Trophoblast cell (in vitro differentiated cells and primary cell): Measurements from ENCODE around the gene NRXN3.

Source experiments
- DNase-seq, 2 donors: peaks; one replicate each; pipeline ENCODE4 v3.0.0-alpha.2; 2016
- H2AFZ ChIP-seq: 2 replicates; pipeline ENCODE4 v1.6.1; 2013; ENCODE audit warnings: low read length, moderate library complexity, mild to moderate bottlenecking; ENCODE audit not compliant: insufficient read depth, poor library complexity
- H2AK5ac ChIP-seq: 2 replicates; pipeline ENCODE4 v1.6.1; 2013; ENCODE audit warnings: mild to moderate bottlenecking, low read length
- H2BK120ac ChIP-seq: 2 replicates; pipeline ENCODE4 v1.6.1; 2013; ENCODE audit warnings: low read length, mild to moderate bottlenecking, moderate library complexity; ENCODE audit not compliant: insufficient read depth, poor library complexity
- H2BK12ac ChIP-seq: 2 replicates; pipeline ENCODE4 v1.6.1; 2013; ENCODE audit warnings: mild to moderate bottlenecking, low read length, moderate library complexity
- H2BK5ac ChIP-seq: 2 replicates; pipeline ENCODE4 v1.6.1; 2013; ENCODE audit warnings: low read length, low read depth, moderate library complexity, mild to moderate bottlenecking; ENCODE audit not compliant: poor library complexity
- H3K14ac ChIP-seq: 2 replicates; pipeline ENCODE4 v1.6.1; 2013; ENCODE audit warnings: mild to moderate bottlenecking, low read length
- H3K18ac ChIP-seq: 2 replicates; pipeline ENCODE4 v1.6.1; 2013; ENCODE audit warnings: mild to moderate bottlenecking, low read length
- H3K23ac ChIP-seq: 2 replicates; pipeline ENCODE4 v1.6.1; 2013; ENCODE audit warnings: low read length
- H3K27ac ChIP-seq: 2 replicates; pipeline ENCODE4 v1.5.1; 2013; ENCODE audit warnings: low read depth, mild to moderate bottlenecking, inconsistent platforms, low read length, moderate library complexity
- H3K27me3 ChIP-seq: 2 replicates; pipeline ENCODE4 v1.6.1; 2013; ENCODE audit warnings: inconsistent platforms, mild to moderate bottlenecking, low read length, moderate library complexity; ENCODE audit not compliant: insufficient read depth
- H3K36me3 ChIP-seq, 2 experiments: 1 replicate in 1 of 2; 2 replicates in 1 of 2; pipeline ENCODE4 v1.6.1; 2013; ENCODE audit warnings: low read length in 2 of 2, mild to moderate bottlenecking in 2 of 2, moderate library complexity in 1 of 2; ENCODE audit not compliant: insufficient read depth in 2 of 2, control insufficient read depth in 1 of 2
- H3K4ac ChIP-seq: 2 replicates; pipeline ENCODE4 v1.6.1; 2013; ENCODE audit warnings: low read depth, mild to moderate bottlenecking, low read length, moderate library complexity
- H3K4me1 ChIP-seq, 2 experiments: 1 replicate in 1 of 2; 2 replicates in 1 of 2; pipeline ENCODE4 v1.6.1; 2013; ENCODE audit warnings: low read length in 2 of 2, mild to moderate bottlenecking in 2 of 2, moderate library complexity in 1 of 2; ENCODE audit not compliant: insufficient read depth in 2 of 2, control insufficient read depth in 1 of 2
- H3K4me2 ChIP-seq: 2 replicates; pipeline ENCODE4 v1.6.1; 2013; ENCODE audit warnings: inconsistent platforms, mild to moderate bottlenecking, low read length, moderate library complexity
- H3K4me3 ChIP-seq: 2 replicates; pipeline ENCODE4 v1.5.1; 2013; ENCODE audit warnings: mild to moderate bottlenecking, low read depth, low read length, inconsistent platforms
- H3K79me1 ChIP-seq: one replicate; pipeline ENCODE4 v1.6.1; 2013; ENCODE audit warnings: low read length
- H3K79me2 ChIP-seq: 2 replicates; pipeline ENCODE4 v1.6.1; 2013; ENCODE audit warnings: low read length, mild to moderate bottlenecking; ENCODE audit not compliant: control insufficient read depth, insufficient read depth, poor library complexity
- H3K9ac ChIP-seq: 2 replicates; pipeline ENCODE4 v1.6.1; 2013; ENCODE audit warnings: mild to moderate bottlenecking, low read length
- H3K9me3 ChIP-seq: 2 replicates; pipeline ENCODE4 v1.6.1; 2013; ENCODE audit warnings: low read depth, mild to moderate bottlenecking, control low read depth, inconsistent platforms, low read length; ENCODE audit not compliant: insufficient read depth
- H4K12ac ChIP-seq: 2 replicates; pipeline ENCODE4 v1.6.1; 2013; ENCODE audit warnings: low read depth, mild to moderate bottlenecking, low read length, moderate library complexity
- H4K8ac ChIP-seq: 2 replicates; pipeline ENCODE4 v1.6.1; 2013; ENCODE audit warnings: low read depth, mild to moderate bottlenecking, low read length, moderate library complexity
- H4K91ac ChIP-seq: one replicate; pipeline ENCODE4 v1.6.1; 2013; ENCODE audit warnings: low read depth, mild to moderate bottlenecking, low read length, moderate library complexity
- WGBS: extraction: QIAGEN DNeasy Blood & Tissue Kit; methylation state at CpG from one replicate; pipeline ENCODE4 v1.1.7; 2013; ENCODE audit warnings: missing lambda C conversion rate; ENCODE audit not compliant: insufficient read length, insufficient coverage; ENCODE audit errors: extremely low coverage; 5-methylcytosine and 5-hydroxymethylcytosine counted together

NRXN3 gene

DNA sequence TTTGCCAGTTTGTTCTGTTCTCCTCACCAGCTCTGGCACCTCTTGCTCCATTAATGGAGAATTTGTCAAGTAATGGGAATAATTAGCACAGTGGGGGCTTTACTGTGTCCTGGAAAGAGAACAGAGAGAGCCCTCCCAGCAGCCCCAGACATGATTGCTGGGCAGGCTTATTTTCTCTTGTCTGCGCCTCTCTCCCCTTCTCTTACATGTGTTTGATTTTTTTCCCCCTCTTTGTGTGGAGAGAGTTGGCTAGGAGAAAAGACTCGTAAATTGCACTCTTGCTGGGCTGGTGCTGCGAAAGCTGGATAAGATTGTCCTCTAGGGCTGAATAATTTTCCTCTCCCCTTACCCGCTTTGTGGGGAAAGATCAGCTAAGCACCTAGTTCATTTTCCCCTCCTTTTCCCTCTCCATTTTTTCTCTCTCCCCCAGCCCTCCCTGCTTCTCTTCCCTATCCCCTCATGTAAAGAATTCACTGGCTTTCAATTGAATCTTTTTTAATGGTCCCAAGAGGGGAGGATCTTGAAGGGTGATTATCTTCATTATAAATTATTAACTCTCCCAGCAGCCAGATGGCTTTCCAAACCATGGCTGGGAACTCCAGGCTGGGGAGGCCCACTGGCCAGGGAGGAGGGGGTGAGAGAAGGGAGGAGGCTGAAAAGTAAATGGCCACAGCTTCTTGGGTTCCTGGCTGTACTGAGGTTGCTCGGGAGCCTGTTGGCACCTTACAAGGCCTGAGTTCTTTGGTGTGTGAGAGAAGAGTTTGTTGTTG lies 62.2 kb downstream of the NRXN3 start:
- H3K79me2 ChIP-seq = no peaks in the 10 kb centered on the region
- H3K4me2 ChIP-seq = no peak overlapping the region
- H3K4ac ChIP-seq = no peak overlapping the region
- no peak overlapping the region for H3K9ac ChIP-seq
- no peaks in the 10 kb centered on the region for H3K9me3 ChIP-seq
- H3K4me1 ChIP-seq = no peaks in the 10 kb centered on the region
- H3K27me3 ChIP-seq = no peaks in the 10 kb centered on the region
- no peak overlapping the region for H3K14ac ChIP-seq
- H4K12ac ChIP-seq = no peak overlapping the region
- no peak overlapping the region for H2AK5ac ChIP-seq
- H3K4me3 ChIP-seq = no peak overlapping the region
- no peak overlapping the region for H3K18ac ChIP-seq
- H4K91ac ChIP-seq = no peak overlapping the region
- no peak overlapping the region for H2AFZ ChIP-seq
- WGBS = no CpG with 5 or more reads among the region's 5 CpGs
- H3K27ac ChIP-seq = no peak overlapping the region
- H2BK120ac ChIP-seq = no peak overlapping the region
- H2BK12ac ChIP-seq = no peak overlapping the region
- no peak overlapping the region for H3K23ac ChIP-seq
- no peaks in the 10 kb centered on the region for H3K36me3 ChIP-seq
- no peak overlapping the region for H4K8ac ChIP-seq
- no peak for DNase-seq
- no peak overlapping the region for H2BK5ac ChIP-seq
- H3K79me1 ChIP-seq = no peaks in the 10 kb centered on the region

DNA sequence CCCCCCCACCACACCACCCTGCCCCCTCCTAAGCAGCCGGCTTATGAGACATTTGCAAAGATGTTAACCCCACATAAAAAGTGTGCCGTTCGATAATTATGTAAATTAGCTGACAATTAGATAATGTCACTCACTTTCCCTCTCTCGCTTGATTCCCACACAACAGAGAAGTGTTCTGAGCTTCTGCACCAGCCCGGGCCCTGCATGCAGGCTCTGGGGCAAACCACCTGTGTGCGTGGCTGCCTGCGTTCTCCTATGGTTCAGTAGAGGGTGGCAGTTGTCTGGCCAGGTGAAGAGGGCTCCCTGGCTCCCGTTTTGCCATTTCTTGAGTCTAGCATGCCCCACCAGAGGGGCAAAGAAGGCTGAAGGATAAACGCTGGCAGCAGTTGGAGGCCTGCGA lies 68.0 kb downstream of the NRXN3 start:
- Histone ChIP-seq H3K4me1 (no peaks in the 10 kb centered on the region), H3K27ac (no peak overlapping the region), H3K23ac (no peak overlapping the region), H3K18ac (no peak overlapping the region), H4K12ac (no peak overlapping the region), H2BK12ac (no peak overlapping the region), H2AK5ac (no peak overlapping the region), H2AFZ (no peak overlapping the region), H3K4me3 (no peak overlapping the region), H3K4ac (no peak overlapping the region), H3K36me3 (no peaks in the 10 kb centered on the region), H3K9me3 (no peaks in the 10 kb centered on the region), H3K27me3 (no peaks in the 10 kb centered on the region), H4K8ac (no peak overlapping the region), H3K4me2 (no peak overlapping the region), H2BK120ac (no peak overlapping the region), H2BK5ac (no peak overlapping the region), H3K9ac (no peak overlapping the region), H3K79me1 (no peaks in the 10 kb centered on the region), H3K14ac (no peak overlapping the region), H3K79me2 (no peaks in the 10 kb centered on the region), H4K91ac (no peak overlapping the region)
- no peak for DNase-seq
- WGBS = no CpG with 5 or more reads among the region's 10 CpGs

DNA sequence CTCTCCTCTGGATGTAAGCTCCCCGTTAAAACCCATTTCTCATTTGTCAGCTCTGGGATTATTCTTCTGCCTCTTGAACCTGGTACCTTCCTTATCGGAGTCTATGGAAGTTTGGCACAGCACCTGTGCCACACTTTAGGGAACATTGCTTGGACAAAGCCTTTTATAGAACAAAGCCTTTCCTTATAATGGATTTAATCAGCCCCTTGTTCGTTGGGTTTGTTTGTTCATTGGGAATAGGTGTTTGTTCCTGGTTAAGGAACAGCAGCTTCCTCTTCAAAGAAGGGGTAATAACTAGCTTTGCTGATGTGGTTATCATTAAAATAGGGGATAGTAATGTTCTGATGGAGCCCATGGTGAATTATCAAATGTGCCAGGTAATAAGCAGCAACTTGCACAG lies 70.4 kb downstream of the NRXN3 start:
- Histone ChIP-seq H3K4ac (no peak overlapping the region), H2BK120ac (no peak overlapping the region), H3K14ac (no peak overlapping the region), H3K27ac (no peak overlapping the region), H2BK12ac (no peak overlapping the region), H3K36me3 (no peaks in the 10 kb centered on the region), H2AK5ac (no peak overlapping the region), H2BK5ac (no peak overlapping the region), H3K18ac (no peak overlapping the region), H4K8ac (no peak overlapping the region), H3K4me3 (no peak overlapping the region), H3K4me1 (no peaks in the 10 kb centered on the region), H3K9me3 (no peaks in the 10 kb centered on the region), H4K12ac (no peak overlapping the region), H3K79me2 (no peaks in the 10 kb centered on the region), H3K23ac (no peak overlapping the region), H3K79me1 (no peaks in the 10 kb centered on the region), H3K4me2 (no peak overlapping the region), H2AFZ (no peak overlapping the region), H3K9ac (no peak overlapping the region), H3K27me3 (no peaks in the 10 kb centered on the region), H4K91ac (no peak overlapping the region)
- no CpG with 5 or more reads among the region's 3 CpGs for WGBS
- DNase-seq = no peak

DNA sequence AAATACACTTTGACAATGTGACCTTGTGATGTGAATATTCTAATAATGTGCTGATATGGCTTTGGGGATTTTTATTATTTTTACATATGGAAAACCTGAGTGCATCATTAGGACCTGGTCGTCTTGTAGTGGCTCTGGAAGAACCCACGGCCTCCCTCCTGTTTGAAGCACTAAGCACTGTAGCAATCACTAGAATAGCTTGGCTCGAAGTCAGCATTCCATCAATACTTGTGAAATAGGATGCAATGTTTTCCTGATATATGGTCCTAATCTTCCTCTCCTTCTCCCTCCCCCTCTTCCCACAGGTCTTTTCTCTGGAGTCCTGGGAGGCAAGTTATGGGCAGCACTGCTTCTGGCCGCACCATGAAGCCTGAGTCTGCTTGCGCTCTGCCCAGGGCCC lies 71.9 kb downstream of the NRXN3 start:
- no peak overlapping the region for H3K18ac ChIP-seq
- H3K27me3 ChIP-seq = no peaks in the 10 kb centered on the region
- no peak overlapping the region for H3K4me3 ChIP-seq
- no peak overlapping the region for H2BK12ac ChIP-seq
- H2AK5ac ChIP-seq = no peak overlapping the region
- H4K91ac ChIP-seq = no peak overlapping the region
- H2BK120ac ChIP-seq = no peak overlapping the region
- H3K14ac ChIP-seq = no peak overlapping the region
- H2AFZ ChIP-seq = no peak overlapping the region
- no peak overlapping the region for H3K23ac ChIP-seq
- H3K4me1 ChIP-seq = no peaks in the 10 kb centered on the region
- no peak overlapping the region for H3K4me2 ChIP-seq
- H3K4ac ChIP-seq = no peak overlapping the region
- WGBS = no CpG with 5 or more reads among the region's 5 CpGs
- no peaks in the 10 kb centered on the region for H3K79me2 ChIP-seq
- H3K9me3 ChIP-seq = no peaks in the 10 kb centered on the region
- no peak overlapping the region for H3K9ac ChIP-seq
- DNase-seq = no peak
- no peaks in the 10 kb centered on the region for H3K36me3 ChIP-seq
- no peak overlapping the region for H2BK5ac ChIP-seq
- H3K79me1 ChIP-seq = no peaks in the 10 kb centered on the region
- H3K27ac ChIP-seq = no peak overlapping the region
- H4K12ac ChIP-seq = no peak overlapping the region
- no peak overlapping the region for H4K8ac ChIP-seq
